Ishikawa (cell line): ENCODE measurements around the gene OSCP1.

Experiments
- CEBPB ChIP-seq: IDR thresholded peaks from 2 replicates; pipeline ENCODE4 v1.6.1; 2012
- CREB1 ChIP-seq: IDR thresholded peaks from 2 replicates; pipeline ENCODE4 v1.6.1; 2012; ENCODE audit warnings: low read depth
- EGR1 ChIP-seq: IDR thresholded peaks from 2 replicates; pipeline ENCODE4 v1.6.1; 2012
- EP300 ChIP-seq: IDR thresholded peaks from 2 replicates; pipeline ENCODE4 v1.6.1; 2012; ENCODE audit warnings: borderline replicate concordance
- FOXM1 ChIP-seq: IDR thresholded peaks from 2 replicates; pipeline ENCODE4 v1.6.1; 2012; ENCODE audit warnings: low read depth, borderline replicate concordance
- NFIC ChIP-seq: IDR thresholded peaks from 2 replicates; pipeline ENCODE4 v1.6.1; 2012
- RAD21 ChIP-seq: IDR thresholded peaks from 2 replicates; pipeline ENCODE4 v1.6.1; 2012; ENCODE audit warnings: low read depth
- TAF1 ChIP-seq: IDR thresholded peaks from 2 replicates; pipeline ENCODE4 v1.6.1; 2012; ENCODE audit warnings: low read depth, mild to moderate bottlenecking
- TCF12 ChIP-seq: IDR thresholded peaks from 2 replicates; pipeline ENCODE4 v1.6.1; 2012; ENCODE audit warnings: low read depth
- TEAD4 ChIP-seq: IDR thresholded peaks from 2 replicates; pipeline ENCODE4 v1.6.1; 2012
- YY1 ChIP-seq: IDR thresholded peaks from 2 replicates; pipeline ENCODE4 v1.6.1; 2012; ENCODE audit warnings: low read depth
- ZBTB7A ChIP-seq: IDR thresholded peaks from 2 replicates; pipeline ENCODE4 v1.6.1; 2012; ENCODE audit warnings: low read depth
- TF ChIP-seq, protein P1 (sequence below): IDR thresholded peaks from 2 replicates; pipeline ENCODE4 v1.6.1; 2012
- TF ChIP-seq, protein P2 (sequence below): IDR thresholded peaks from 2 replicates; pipeline ENCODE4 v1.6.1; 2012
- TF ChIP-seq, protein P3 (sequence below): IDR thresholded peaks from 2 replicates; pipeline ENCODE4 v1.6.1; 2012; ENCODE audit warnings: low read depth, mild to moderate bottlenecking

OSCP1 gene

DNA sequence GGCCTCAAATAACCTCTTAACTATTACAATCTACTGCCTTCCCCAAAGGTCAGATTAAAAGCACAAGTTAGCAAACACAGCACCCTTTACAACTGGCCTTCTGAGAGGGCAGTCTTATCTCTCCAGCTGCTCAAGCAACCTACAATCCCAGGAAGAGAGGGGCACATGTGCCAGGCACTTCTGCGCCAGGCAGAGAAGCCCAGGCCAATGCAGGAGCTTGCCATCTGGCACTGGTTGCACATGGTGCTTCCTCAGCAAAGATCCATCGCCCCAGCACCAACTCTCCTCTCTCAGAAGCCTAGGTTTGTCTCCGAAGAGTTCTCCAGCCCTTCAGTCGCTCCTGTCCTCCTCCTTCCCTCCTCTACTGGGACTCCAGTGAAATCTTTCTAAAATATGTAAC is 67.0 kb downstream of the OSCP1 start:
- TF ChIP-seq, protein P1, sequence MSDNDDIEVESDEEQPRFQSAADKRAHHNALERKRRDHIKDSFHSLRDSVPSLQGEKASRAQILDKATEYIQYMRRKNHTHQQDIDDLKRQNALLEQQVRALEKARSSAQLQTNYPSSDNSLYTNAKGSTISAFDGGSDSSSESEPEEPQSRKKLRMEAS, result no peak
- no peak for TF ChIP-seq YY1
- TF ChIP-seq TCF12, result no peak
- no peak for TF ChIP-seq EGR1
- no peak for TF ChIP-seq EP300
- TF ChIP-seq FOXM1, result no peak
- no peak for TF ChIP-seq NFIC

DNA sequence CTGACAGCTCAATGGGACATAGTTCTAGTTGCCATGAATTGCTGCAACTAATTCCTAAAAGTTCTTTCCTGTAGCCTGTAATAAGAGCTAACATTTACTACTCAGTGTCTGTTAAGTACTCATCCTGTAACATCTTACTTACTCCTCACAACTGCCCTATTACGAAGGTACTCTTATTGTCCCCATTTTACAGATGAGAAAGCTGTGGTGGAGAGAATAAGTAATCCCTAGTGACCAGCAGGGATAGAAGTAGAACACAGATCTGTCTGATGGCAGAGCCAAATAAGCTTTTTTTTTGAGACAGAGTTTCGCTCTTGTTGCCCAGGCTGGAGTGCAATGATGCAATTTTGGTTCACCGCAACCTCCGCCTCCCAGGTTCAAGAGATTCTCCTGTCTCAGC is 67.6 kb downstream of the OSCP1 start:
- TF ChIP-seq CEBPB, result no peak
- TF ChIP-seq EP300, result no peak
- TF ChIP-seq, protein P1, result no peak
- no peak for TF ChIP-seq NFIC
- TF ChIP-seq EGR1, result no peak
- TF ChIP-seq ZBTB7A, result no peak
- no peak for TF ChIP-seq YY1

DNA sequence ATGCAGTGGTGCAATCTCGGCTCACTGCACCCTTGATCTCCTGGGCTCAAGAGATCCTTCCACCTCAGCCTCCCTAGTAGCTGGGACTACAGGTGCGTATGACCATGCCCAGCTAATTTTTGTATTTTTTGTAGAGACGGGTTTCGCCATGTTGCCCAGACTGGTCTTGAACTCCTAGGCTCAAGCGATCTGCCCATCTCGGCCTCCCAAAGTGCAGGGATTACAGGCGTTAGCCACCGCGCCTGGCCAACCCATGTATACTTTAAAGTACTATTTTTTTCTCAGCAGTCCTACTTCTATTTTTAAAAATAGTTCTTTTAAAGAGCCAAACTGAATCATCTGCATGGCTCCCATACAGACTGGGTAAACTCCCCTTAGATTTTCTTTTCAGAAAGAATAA is 68.0 kb downstream of the OSCP1 start:
- no peak for TF ChIP-seq NFIC
- no peak for TF ChIP-seq EGR1
- no peak for TF ChIP-seq YY1
- no peak for TF ChIP-seq TEAD4
- no peak for TF ChIP-seq RAD21
- TF ChIP-seq, protein P2, sequence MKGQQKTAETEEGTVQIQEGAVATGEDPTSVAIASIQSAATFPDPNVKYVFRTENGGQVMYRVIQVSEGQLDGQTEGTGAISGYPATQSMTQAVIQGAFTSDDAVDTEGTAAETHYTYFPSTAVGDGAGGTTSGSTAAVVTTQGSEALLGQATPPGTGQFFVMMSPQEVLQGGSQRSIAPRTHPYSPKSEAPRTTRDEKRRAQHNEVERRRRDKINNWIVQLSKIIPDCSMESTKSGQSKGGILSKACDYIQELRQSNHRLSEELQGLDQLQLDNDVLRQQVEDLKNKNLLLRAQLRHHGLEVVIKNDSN, result no peak
- no peak for TF ChIP-seq FOXM1
- TF ChIP-seq, protein P3, sequence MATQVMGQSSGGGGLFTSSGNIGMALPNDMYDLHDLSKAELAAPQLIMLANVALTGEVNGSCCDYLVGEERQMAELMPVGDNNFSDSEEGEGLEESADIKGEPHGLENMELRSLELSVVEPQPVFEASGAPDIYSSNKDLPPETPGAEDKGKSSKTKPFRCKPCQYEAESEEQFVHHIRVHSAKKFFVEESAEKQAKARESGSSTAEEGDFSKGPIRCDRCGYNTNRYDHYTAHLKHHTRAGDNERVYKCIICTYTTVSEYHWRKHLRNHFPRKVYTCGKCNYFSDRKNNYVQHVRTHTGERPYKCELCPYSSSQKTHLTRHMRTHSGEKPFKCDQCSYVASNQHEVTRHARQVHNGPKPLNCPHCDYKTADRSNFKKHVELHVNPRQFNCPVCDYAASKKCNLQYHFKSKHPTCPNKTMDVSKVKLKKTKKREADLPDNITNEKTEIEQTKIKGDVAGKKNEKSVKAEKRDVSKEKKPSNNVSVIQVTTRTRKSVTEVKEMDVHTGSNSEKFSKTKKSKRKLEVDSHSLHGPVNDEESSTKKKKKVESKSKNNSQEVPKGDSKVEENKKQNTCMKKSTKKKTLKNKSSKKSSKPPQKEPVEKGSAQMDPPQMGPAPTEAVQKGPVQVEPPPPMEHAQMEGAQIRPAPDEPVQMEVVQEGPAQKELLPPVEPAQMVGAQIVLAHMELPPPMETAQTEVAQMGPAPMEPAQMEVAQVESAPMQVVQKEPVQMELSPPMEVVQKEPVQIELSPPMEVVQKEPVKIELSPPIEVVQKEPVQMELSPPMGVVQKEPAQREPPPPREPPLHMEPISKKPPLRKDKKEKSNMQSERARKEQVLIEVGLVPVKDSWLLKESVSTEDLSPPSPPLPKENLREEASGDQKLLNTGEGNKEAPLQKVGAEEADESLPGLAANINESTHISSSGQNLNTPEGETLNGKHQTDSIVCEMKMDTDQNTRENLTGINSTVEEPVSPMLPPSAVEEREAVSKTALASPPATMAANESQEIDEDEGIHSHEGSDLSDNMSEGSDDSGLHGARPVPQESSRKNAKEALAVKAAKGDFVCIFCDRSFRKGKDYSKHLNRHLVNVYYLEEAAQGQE, result no peak
- no peak for TF ChIP-seq EP300
- no peak for TF ChIP-seq TCF12
- TF ChIP-seq CREB1, result no peak
- TF ChIP-seq, protein P1, result no peak
- TF ChIP-seq ZBTB7A, result no peak
- TF ChIP-seq TAF1, result no peak
- TF ChIP-seq CEBPB, result no peak

DNA sequence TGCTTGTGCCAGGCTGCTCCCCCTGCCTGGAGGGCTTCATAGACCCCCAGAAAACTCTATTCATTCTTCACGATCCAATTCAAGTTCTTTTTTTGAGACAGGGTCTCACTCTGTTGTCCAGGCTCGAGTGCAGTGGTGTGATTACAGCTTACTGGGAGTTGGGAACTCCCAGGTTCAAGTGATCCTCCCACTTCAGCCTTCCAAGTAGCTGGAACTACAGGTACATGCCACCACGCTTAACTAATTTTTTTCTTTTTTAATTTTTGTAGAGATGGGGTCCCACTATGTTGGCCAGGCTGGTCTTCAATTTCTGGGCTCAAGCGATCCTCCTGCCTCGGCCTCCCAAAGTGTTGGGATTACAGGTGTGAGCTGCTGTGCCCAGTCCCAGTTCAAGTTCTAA is 68.8 kb downstream of the OSCP1 start:
- TF ChIP-seq NFIC (no peak), YY1 (no peak), EP300 (no peak), RAD21 (no peak), TAF1 (no peak), TCF12 (no peak), TEAD4 (no peak), CEBPB (no peak), EGR1 (no peak), CREB1 (no peak), ZBTB7A (no peak), FOXM1 (no peak)
- TF ChIP-seq, protein P2, result no peak
- TF ChIP-seq, protein P1, result no peak
- TF ChIP-seq, protein P3, result no peak

DNA sequence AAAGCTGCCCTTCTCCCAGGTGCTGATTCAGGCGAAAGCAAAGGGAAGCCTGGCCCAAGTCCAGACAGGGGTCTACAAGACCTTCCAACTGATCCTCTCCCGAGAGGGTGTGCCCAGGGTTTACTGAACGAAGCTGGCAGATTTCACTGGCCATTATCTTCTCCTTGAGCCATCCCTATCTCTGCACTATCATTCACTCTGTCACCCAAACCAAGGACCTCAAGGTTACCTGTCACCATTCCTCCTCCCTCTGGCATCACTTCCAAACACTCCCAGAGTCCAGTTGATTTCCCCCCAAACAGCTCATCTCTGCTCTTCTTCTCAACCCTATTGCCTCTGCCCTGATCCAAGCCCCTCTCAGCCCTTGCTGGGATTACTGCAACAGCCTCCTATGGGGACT is 69.5 kb downstream of the OSCP1 start:
- no peak for TF ChIP-seq NFIC
- TF ChIP-seq, protein P1, result no peak

DNA sequence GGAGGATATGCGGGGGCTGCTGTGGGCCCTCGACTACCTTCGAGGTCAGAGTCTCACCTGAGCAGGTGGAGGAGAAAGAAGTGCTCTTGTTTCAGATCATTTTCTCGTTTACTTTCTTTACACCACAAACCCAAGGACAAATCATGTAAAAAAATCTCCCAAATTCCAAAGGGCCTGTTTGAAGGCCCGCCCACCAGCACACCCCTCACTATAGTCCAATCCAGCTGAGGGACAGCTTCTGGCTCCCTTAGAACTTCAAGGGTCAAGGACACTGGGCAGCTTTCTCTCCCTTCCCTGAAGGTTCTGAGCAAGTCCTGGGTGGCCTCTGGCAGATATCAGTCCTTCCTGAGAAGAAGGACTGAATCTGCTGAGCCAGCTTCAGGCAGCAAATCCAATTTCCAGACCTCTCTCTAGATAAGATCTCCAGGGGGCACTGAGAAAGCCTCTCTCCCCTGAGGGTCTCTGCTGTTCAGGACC is 70.1 kb downstream of the OSCP1 start:
- TF ChIP-seq NFIC (no peak), ZBTB7A (no peak), EP300 (no peak), TAF1 (no peak), FOXM1 (no peak), CREB1 (no peak), TCF12 (no peak), CEBPB (no peak), RAD21 (no peak), TEAD4 (no peak), EGR1 (no peak), YY1 (no peak)
- TF ChIP-seq, protein P3, result no peak
- TF ChIP-seq, protein P2, result no peak
- TF ChIP-seq, protein P1, result no peak
